ENCODE data around the gene ATXN7. TPM values are rescaled to one million over a fixed set of nuclear protein-coding genes. Genes with fewer than 3 reads are reported as not detected.

Gene ATXN7
- polyA plus RNA-seq, 1 experiment, result 10.7 TPM

DNA sequence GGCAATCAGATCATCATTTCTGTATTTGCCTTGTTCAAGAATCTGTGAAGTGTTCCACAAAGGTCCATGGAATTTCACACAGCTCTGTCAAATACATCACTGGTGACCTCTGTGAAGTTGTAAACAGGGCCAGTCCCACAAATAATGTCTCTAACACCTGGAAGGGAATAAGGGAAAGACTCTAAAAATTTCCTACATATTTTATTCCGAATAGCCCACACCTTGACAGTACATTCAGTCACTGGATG is 44.6 kb upstream of the ATXN7 start, which contains the start of gene C3orf49:
C3orf49 (plus strand) TSS at position 149 of the 248 bp plus-strand sequence. CDS start 173 bp downstream, outside the sequence.
- TF ChIP-seq, protein P1, sequence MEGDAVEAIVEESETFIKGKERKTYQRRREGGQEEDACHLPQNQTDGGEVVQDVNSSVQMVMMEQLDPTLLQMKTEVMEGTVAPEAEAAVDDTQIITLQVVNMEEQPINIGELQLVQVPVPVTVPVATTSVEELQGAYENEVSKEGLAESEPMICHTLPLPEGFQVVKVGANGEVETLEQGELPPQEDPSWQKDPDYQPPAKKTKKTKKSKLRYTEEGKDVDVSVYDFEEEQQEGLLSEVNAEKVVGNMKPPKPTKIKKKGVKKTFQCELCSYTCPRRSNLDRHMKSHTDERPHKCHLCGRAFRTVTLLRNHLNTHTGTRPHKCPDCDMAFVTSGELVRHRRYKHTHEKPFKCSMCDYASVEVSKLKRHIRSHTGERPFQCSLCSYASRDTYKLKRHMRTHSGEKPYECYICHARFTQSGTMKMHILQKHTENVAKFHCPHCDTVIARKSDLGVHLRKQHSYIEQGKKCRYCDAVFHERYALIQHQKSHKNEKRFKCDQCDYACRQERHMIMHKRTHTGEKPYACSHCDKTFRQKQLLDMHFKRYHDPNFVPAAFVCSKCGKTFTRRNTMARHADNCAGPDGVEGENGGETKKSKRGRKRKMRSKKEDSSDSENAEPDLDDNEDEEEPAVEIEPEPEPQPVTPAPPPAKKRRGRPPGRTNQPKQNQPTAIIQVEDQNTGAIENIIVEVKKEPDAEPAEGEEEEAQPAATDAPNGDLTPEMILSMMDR (IDR thresholded peaks at IDR 0.05; ENCODE audit: low read depth, low read length), result no peak
- CTCF ChIA-PET, result interaction anchor here (0.6 to 15.4 kb wide), 23 partner anchors 11 to 1207 kb away, joined by 3 to 413 read pairs (median 5); no protein-coding TSS in a partner anchor

DNA sequence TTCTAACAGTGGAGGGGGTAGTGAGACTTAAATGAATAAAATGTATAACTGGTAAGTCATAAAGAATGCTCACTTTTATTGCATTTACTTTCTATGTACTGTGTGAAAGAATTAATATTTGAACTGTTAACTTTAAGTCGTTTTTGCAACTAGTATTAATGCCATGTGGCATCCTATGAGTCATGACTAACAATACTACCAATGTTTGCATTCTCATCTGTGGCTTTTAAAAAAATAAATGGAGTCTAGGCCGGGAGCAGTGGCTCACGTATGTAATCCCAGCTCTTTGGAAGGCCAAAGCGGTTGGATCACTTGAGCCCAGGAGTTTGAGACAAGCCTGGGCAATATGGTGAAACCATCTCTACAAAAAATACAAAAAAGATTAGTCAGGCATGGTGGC is 39.4 kb upstream of the ATXN7 start:
- TF ChIP-seq, protein P1 (IDR thresholded peaks at IDR 0.05; ENCODE audit: low read depth, low read length), result no peak
- no peaks in the 10 kb centered on the region for H3K9me3 ChIP-seq (ENCODE audit: control insufficient read depth, insufficient read depth, low read length)
- peak overlapping the region; percentile 54 for H3K27ac ChIP-seq (ENCODE audit: low read depth, low read length)
- no peak overlapping the region for H3K4me3 ChIP-seq (ENCODE audit: low read depth, low read length)
- POLR2A ChIA-PET, result no interaction called here
- CTCF ChIA-PET, result interaction anchor here (0.5 to 15.4 kb wide), 2 partner anchors 15 to 473 kb away, joined by 3 to 413 read pairs; no protein-coding TSS in a partner anchor
- no peaks in the 10 kb centered on the region for H3K27me3 ChIP-seq (ENCODE audit: control insufficient read depth, insufficient read depth, low read length)
- peak; percentile 51 for DNase-seq (ENCODE audit: low read depth, low spot score)

More for the DNA sequence above, 44.6 kb upstream of the ATXN7 start, which contains the start of gene C3orf49:
- no peak for DNase-seq (ENCODE audit: low read depth, low spot score)
- Histone ChIP-seq H3K27ac (ENCODE audit: low read depth, low read length) (no peak within 1 kb of the TSS), H3K9me3 (ENCODE audit: control insufficient read depth, insufficient read depth, low read length) (no peaks in the 10 kb centered on the region), H3K4me3 (ENCODE audit: low read depth, low read length) (no peak within 1 kb of the TSS), H3K27me3 (ENCODE audit: control insufficient read depth, insufficient read depth, low read length) (no peaks in the 10 kb centered on the region)
- POLR2A ChIA-PET, result no interaction called here

DNA sequence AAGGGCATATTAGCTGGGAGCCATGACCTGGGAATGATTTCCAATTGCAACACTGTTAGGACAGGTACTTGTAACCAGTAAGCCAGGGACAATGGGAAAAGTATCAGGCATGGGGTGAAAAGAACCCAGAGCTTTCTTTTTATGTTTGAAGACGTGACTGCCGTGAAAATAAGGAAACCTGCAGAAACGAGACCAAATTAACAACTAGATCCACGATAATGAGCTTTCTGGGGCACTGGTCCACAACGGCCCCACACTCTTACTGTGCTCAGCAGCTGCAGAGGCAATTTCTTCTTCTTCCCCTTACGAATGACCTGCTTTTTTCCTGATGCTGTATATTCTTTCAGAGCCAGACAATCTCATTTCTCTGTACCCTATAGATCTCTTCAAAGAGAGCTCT is 33.1 kb upstream of the ATXN7 start:
- ChIA-PET POLR2A (no interaction called here), CTCF (interaction anchor here (1.3 to 3.9 kb wide), 3 partner anchors 12 to 481 kb away, joined by 5 to 23 read pairs (median 6); partner anchors contain the start of gene C3orf49)
- Histone ChIP-seq H3K27ac (ENCODE audit: low read depth, low read length) (no peak overlapping the region), H3K4me3 (ENCODE audit: low read depth, low read length) (no peak overlapping the region), H3K27me3 (ENCODE audit: control insufficient read depth, insufficient read depth, low read length) (no peaks in the 10 kb centered on the region), H3K9me3 (ENCODE audit: control insufficient read depth, insufficient read depth, low read length) (no peaks in the 10 kb centered on the region)
- no peak for DNase-seq (ENCODE audit: low read depth, low spot score)
- TF ChIP-seq, protein P1 (IDR thresholded peaks at IDR 0.05; ENCODE audit: low read depth, low read length), result no peak

DNA sequence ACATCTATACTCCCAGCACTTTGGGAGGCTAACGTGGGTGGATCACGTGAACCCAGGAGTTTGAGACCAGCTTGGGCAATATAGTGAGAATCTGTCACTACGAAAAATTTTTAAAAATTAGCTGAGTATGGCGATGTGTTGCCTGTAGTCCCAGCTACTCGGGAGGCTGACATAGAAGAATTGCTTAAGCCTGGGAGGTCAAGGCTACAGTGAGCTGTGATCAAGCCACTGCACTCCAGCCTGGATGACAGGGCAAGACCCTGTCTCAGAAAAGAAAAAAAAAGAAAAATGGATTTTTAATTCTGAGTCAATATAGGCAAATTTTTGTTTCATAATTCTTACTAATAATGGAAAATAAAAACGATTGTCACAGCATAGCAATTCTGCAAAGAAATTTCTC is 31.3 kb upstream of the ATXN7 start:
- CTCF ChIA-PET, result interaction anchor here (0.9 to 2.3 kb wide), 4 partner anchors 13 to 481 kb away, joined by 3 to 12 read pairs (median 5); partner anchors contain the start of gene C3orf49

DNA sequence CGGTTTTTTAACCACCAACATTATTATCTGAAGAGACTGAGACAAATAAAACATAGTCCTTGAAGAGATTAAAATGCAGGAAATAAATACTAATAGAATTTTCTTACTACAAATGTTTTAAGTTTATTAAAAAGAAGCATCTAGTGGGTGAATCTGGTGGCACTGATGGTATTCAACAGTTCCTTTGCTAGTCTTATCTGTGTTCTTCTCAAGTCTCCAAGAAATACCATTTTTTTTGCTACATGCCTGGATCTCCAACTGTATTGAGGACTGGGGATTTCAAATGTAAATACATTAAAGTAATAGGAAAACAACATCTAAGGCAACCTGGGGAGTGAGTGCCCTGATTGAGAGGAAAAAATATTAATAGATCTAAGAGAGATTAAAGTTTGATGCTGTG is 22.0 kb upstream of the ATXN7 start:
- TF ChIP-seq, protein P1 (IDR thresholded peaks at IDR 0.05; ENCODE audit: low read depth, low read length), result no peak
- no peak for DNase-seq (ENCODE audit: low read depth, low spot score)
- Histone ChIP-seq H3K4me3 (ENCODE audit: low read depth, low read length) (no peak overlapping the region), H3K27me3 (ENCODE audit: control insufficient read depth, insufficient read depth, low read length) (no peaks in the 10 kb centered on the region), H3K9me3 (ENCODE audit: control insufficient read depth, insufficient read depth, low read length) (no peaks in the 10 kb centered on the region), H3K27ac (ENCODE audit: low read depth, low read length) (no peak overlapping the region)
- ChIA-PET CTCF (no interaction called here), POLR2A (no interaction called here)

More for the DNA sequence above, 31.3 kb upstream of the ATXN7 start:
- H3K27me3 ChIP-seq (ENCODE audit: control insufficient read depth, insufficient read depth, low read length), result no peaks in the 10 kb centered on the region
- H3K4me3 ChIP-seq (ENCODE audit: low read depth, low read length), result no peak overlapping the region
- TF ChIP-seq, protein P1 (IDR thresholded peaks at IDR 0.05; ENCODE audit: low read depth, low read length), result no peak
- POLR2A ChIA-PET, result no interaction called here
- H3K9me3 ChIP-seq (ENCODE audit: control insufficient read depth, insufficient read depth, low read length), result no peaks in the 10 kb centered on the region
- no peak for DNase-seq (ENCODE audit: low read depth, low spot score)
- no peak overlapping the region for H3K27ac ChIP-seq (ENCODE audit: low read depth, low read length)

Data from AG04450 (cell line).